Ovary (tissue), 9 donors: ENCODE measurements around the gene DTWD2. TPM values are rescaled to one million over a fixed set of nuclear protein-coding genes. Genes with fewer than 3 reads are reported as not detected.
"Not testable (repeated sequence)": the region's sequence is repeated elsewhere in the genome, so short reads cannot be mapped to it uniquely, and the experiment has no call there.

Source experiments
- DNase-seq, 5 donors: peaks; one replicate each; pipeline ENCODE4 v3.0.0-alpha.2; 2019 to 2020
- H3K27ac ChIP-seq, 2 donors: fragments of 200-600 bp; one replicate each; pipeline versions ENCODE4 v1.5.1 to v1.8.0; 2019 to 2022
- H3K27me3 ChIP-seq: fragments of 200-600 bp; one replicate; pipeline ENCODE4 v1.8.0; 2022
- H3K36me3 ChIP-seq: fragments of 200-600 bp; sonication (generic); one replicate; pipeline ENCODE4 v1.5.1; 2019
- H3K4me1 ChIP-seq: one replicate; pipeline ENCODE4 v1.8.1; 2013; ENCODE audit warnings: mild to moderate bottlenecking, moderate library complexity; ENCODE audit not compliant: insufficient read depth
- H3K4me3 ChIP-seq: fragments of 200-600 bp; sonication (generic); one replicate; pipeline ENCODE4 v1.5.1; 2017
- H3K9me3 ChIP-seq, 2 donors: fragments of 200-600 bp in 1 of 2; sonication (generic) in 1 of 2; one replicate each; pipeline versions ENCODE4 v1.5.1 to v1.8.1; 2013 to 2019; ENCODE audit warnings: mild to moderate bottlenecking in 1 of 2, moderate library complexity in 1 of 2
- EP300 ChIP-seq: sonication (generic); formaldehyde crosslinking; IDR thresholded peaks from one replicate; pipeline ENCODE4 v1.6.1; 2017; ENCODE audit warnings: antibody characterized with exemption
- POLR2A ChIP-seq: fragments of 450-650 bp; IDR thresholded peaks from one replicate; pipeline ENCODE4 v1.6.1; 2017; ENCODE audit warnings: antibody characterized with exemption, mild to moderate bottlenecking, moderate library complexity
- WGBS, 3 donors: extraction: QIAGEN DNeasy Blood & Tissue Kit in 1 of 3; methylation state at CpG; one replicate each; pipeline versions ENCODE4 v1.1.5 to v1.1.7; 2013 to 2017; 5-methylcytosine and 5-hydroxymethylcytosine counted together
- intact Hi-C, 4 donors: fragments of 100-400 bp; cut with DNase I; formaldehyde crosslinking; loops; one replicate each; pipeline versions ENCODE4 v1.11.0 to v1.15.1; 2022 to 2023
- polyA plus RNA-seq, 2 donors: library from polyadenylated mRNA; stranded (reverse); fragments of 200-250 nt in 1 of 2; fragments of 350-450 nt in 1 of 2; fragmentation: Illumina TruSeq in 1 of 2; extraction: RNeasy Lipid Tissue Mini Kit (QIAGEN cat#74804) in 1 of 2; gene quantifications; one replicate each; pipeline ENCODE4 v1.2.3, GENCODE V29; 2013 to 2014
- total RNA-seq, 7 donors: library from RNA; depleted of rRNA in 2 of 7; stranded (reverse); fragments of >200 nt in 2 of 7; fragmentation: NEBNext Ultra II Directional in 3 of 7; extraction: Animal tissue kit (Norgen Biotek cat#: 25700) in 3 of 7; gene quantifications; one replicate each; pipeline versions ENCODE4 v1.1.0 to v1.2.4, GENCODE V29; 2016 to 2023
- TF ChIP-seq, protein P1 (sequence below), 3 donors: fragments of 450-650 bp in 2 of 3; fragments of 200-600 bp in 1 of 3; IDR thresholded peaks; one replicate each; pipeline versions ENCODE4 v1.5.1 to v1.8.0; 2016 to 2022; ENCODE audit warnings: antibody characterized with exemption in 3 of 3, mild to moderate bottlenecking in 1 of 3
- donor health status: DM: no; HTN: no; CAD: no; lungs with moderate emphysema.
- donor health status: DM: no; HTN: no; CAD: no.
- donor health status: Bipolar disorder and iron deficiency.
- donor health status: DM: yes; HTN: yes; CAD: no.
- donor health status: DM: no; HTN: no; CAD: no.
- donor health status: DM: yes; HTN: yes; CAD: no.

Gene DTWD2
- total and polyA plus RNA-seq, 9 donors: 1.5 to 12.5 (median 5.3) TPM

DNA sequence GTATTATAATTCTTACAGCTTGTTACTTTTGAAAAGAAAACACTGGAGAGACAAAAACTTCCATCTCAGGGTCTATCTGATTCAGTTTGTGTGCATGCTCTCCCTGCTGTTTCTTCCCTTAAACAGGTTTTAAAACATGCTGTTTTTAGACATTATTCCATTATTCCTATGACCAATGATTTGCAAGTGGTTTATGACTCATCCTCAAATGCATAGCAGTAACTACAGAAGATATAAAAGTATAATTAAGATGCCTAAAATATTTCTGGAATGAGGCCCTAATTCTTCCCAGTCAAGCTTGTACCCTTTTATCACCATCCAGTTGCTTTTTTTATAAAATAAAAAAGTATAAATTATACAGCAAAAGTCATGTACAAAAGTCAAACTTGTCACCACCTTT is 3.7 kb downstream of the DTWD2 start:
- intact Hi-C loops: loop anchor here in 3 of 4 donors (5.0 to 10.0 kb wide), 2 partner anchors 420 to 428 kb away; no protein-coding TSS in a partner anchor
- DNase-seq: no peak
- TF ChIP-seq, protein P1, sequence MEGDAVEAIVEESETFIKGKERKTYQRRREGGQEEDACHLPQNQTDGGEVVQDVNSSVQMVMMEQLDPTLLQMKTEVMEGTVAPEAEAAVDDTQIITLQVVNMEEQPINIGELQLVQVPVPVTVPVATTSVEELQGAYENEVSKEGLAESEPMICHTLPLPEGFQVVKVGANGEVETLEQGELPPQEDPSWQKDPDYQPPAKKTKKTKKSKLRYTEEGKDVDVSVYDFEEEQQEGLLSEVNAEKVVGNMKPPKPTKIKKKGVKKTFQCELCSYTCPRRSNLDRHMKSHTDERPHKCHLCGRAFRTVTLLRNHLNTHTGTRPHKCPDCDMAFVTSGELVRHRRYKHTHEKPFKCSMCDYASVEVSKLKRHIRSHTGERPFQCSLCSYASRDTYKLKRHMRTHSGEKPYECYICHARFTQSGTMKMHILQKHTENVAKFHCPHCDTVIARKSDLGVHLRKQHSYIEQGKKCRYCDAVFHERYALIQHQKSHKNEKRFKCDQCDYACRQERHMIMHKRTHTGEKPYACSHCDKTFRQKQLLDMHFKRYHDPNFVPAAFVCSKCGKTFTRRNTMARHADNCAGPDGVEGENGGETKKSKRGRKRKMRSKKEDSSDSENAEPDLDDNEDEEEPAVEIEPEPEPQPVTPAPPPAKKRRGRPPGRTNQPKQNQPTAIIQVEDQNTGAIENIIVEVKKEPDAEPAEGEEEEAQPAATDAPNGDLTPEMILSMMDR (IDR thresholded peaks at IDR 0.05): no peak
- TF ChIP-seq EP300 (no peak), POLR2A (no peak)
- Histone ChIP-seq H3K36me3 (no peaks in the 10 kb centered on the region), H3K27ac (no peak overlapping the region), H3K9me3 (no peaks in the 10 kb centered on the region), H3K4me3 (no peak overlapping the region), H3K27me3 (no peaks in the 10 kb centered on the region), H3K4me1 (no peaks in the 10 kb centered on the region)

- Histone ChIP-seq H3K27me3 (no peaks in the 10 kb centered on the region), H3K27ac (no peak overlapping the region), H3K36me3 (no peaks in the 10 kb centered on the region), H3K4me1 (no peaks in the 10 kb centered on the region), H3K9me3 (no peaks in the 10 kb centered on the region), H3K4me3 (no peak overlapping the region)
- no peak for DNase-seq
- TF ChIP-seq, protein P1 (IDR thresholded peaks at IDR 0.05): no peak
- TF ChIP-seq EP300 (no peak), POLR2A (no peak)
- intact Hi-C loops: loop anchor here in 1 of 4 donors (10.0 kb wide), 1 partner anchor 423 kb away; no protein-coding TSS in a partner anchor
These were observed 6.6 kb downstream of the DTWD2 start for GRCh38 chr5:118981783-118982182.

GRCh38 chr5:118980438-118980837 is 7.9 kb downstream of the DTWD2 start:
- no peak overlapping the region for H3K4me3 ChIP-seq

DNA sequence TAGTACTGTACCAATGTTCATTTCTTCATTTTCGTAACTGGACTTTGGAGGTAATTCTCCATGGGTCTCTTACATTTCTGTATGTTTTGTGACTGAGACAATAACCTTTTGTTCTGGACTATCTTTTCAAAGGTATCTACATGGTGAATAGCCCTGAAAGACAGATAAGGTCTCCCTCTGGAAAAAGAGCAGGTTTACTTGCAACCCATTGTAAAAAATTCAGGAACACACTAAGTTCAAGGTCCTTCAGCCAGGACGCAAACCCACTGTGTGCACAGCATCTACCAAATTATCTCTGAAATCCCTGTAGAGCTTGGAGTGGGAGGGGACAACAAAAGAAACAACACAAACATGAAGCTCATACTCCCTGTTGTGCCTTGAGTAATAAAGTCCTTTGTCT is 8.3 kb downstream of the DTWD2 start:
- H3K4me3 ChIP-seq: no peak overlapping the region
- TF ChIP-seq EP300 (no peak), POLR2A (no peak)
- TF ChIP-seq, protein P1 (IDR thresholded peaks at IDR 0.05): no peak
- no peaks in the 10 kb centered on the region for H3K4me1 ChIP-seq
- H3K27me3 ChIP-seq: no peaks in the 10 kb centered on the region
- no peak overlapping the region for H3K27ac ChIP-seq
- no peak for DNase-seq
- H3K36me3 ChIP-seq: no peaks in the 10 kb centered on the region
- intact Hi-C loops: loop anchor here in 1 of 4 donors (10.0 kb wide), 1 partner anchor 425 kb away; no protein-coding TSS in a partner anchor
- H3K9me3 ChIP-seq: no peaks in the 10 kb centered on the region
- WGBS, 3 donors: 46 to 97% (median 84%) methylated on average over 2 of the region's 2 CpGs

More at GRCh38 chr5:118980438-118980837, 7.9 kb downstream of the DTWD2 start:
- TF ChIP-seq EP300: no peak
- no peak for TF ChIP-seq POLR2A
- TF ChIP-seq, protein P1 (IDR thresholded peaks at IDR 0.05): no peak
- Histone ChIP-seq H3K27me3 (no peaks in the 10 kb centered on the region), H3K4me1 (no peaks in the 10 kb centered on the region), H3K36me3 (no peaks in the 10 kb centered on the region), H3K9me3 (no peaks in the 10 kb centered on the region), H3K27ac (no peak overlapping the region)
- 95 to 98% (median 96%) methylated on average over 1 of the region's 1 CpG for WGBS, 3 donors
- DNase-seq: no peak
- intact Hi-C loops: loop anchor here in 1 of 4 donors (10.0 kb wide), 1 partner anchor 424 kb away; no protein-coding TSS in a partner anchor

DNA sequence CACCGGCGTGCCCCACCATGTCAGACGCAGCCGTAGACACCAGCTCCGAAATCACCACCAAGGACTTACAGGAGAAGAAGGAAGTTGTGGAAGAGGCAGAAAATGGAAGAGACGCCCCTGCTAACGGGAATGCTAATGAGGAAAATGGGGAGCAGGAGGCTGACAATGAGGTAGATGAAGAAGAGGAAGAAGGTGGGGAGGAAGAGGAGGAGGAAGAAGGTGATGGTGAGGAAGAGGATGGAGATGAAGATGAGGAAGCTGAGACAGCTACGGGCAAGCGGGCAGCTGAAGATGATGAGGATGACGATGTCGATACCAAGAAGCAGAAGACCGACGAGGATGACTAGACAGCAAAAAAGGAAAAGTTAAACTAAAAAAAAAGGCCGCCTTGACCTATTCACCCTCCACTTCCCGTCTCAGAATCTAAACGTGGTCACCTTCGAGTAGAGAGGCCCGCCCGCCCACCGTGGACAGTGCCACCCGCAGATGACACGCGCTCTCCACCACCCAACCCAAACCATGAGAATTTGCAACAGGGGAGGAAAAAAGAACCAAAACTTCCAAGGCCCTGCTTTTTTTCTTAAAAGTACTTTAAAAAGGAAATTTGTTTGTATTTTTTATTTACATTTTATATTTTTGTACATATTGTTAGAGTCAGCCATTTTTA is 14.4 kb downstream of the DTWD2 start:
- H3K9me3 ChIP-seq, H3K27me3 ChIP-seq, H3K4me1 ChIP-seq, H3K4me3 ChIP-seq, intact Hi-C loops, DNase-seq, H3K27ac ChIP-seq, H3K36me3 ChIP-seq: not testable (repeated sequence)
- 97% methylated on average over 23 of the region's 23 CpGs for WGBS, 3 donors
